Upper lobe of left lung (tissue), 6 donors: ENCODE results near the gene ARHGEF2. TPM values are rescaled to one million over a fixed set of nuclear protein-coding genes. Genes with fewer than 3 reads are reported as not detected.

ENCODE experiments used
- ATAC-seq, 2 donors: fragments of 200-7000 bp; cut with Tn5 transposase; one replicate each; pipeline ENCODE4 v1.9.1; 2022; ENCODE audit warnings: mild to moderate bottlenecking in 2 of 2, moderate library complexity in 2 of 2; ENCODE audit not compliant: low FRiP score in 2 of 2
- DNase-seq, 2 donors: peaks; one replicate each; pipeline ENCODE4 v3.0.0-alpha.2; 2019 to 2020
- H3K27ac ChIP-seq, 4 donors: fragments of 200-600 bp; sonication (generic); one replicate each; pipeline ENCODE4 v1.5.1; 2016 to 2019
- H3K27me3 ChIP-seq, 4 donors: fragments of 200-600 bp; sonication (generic); one replicate each; pipeline ENCODE4 v1.5.1; 2017 to 2019
- H3K36me3 ChIP-seq, 4 donors: fragments of 200-600 bp; sonication (generic); one replicate each; pipeline ENCODE4 v1.5.1; 2016 to 2019
- H3K4me1 ChIP-seq, 4 donors: fragments of 200-600 bp; sonication (generic); one replicate each; pipeline ENCODE4 v1.5.1; 2018 to 2019
- H3K4me3 ChIP-seq, 4 donors: fragments of 200-600 bp; sonication (generic); one replicate each; pipeline ENCODE4 v1.5.1; 2017 to 2019; ENCODE audit warnings: mild to moderate bottlenecking in 2 of 4, moderate library complexity in 1 of 4
- H3K9me3 ChIP-seq, 4 donors: fragments of 200-600 bp; sonication (generic); one replicate each; pipeline ENCODE4 v1.5.1; 2018 to 2019
- CTCF ChIP-seq, 6 experiments: fragments of 450-650 bp in 4 of 6; fragments of 200-600 bp in 2 of 6; sonication (generic) in 2 of 6; IDR thresholded peaks; one replicate each; pipeline ENCODE4 v1.5.1; 2016 to 2019; ENCODE audit warnings: antibody characterized with exemption in 6 of 6
- EP300 ChIP-seq, 4 donors: sonication (generic); formaldehyde crosslinking; IDR thresholded peaks; one replicate each; pipeline ENCODE4 v1.5.1; 2017; ENCODE audit warnings: antibody characterized with exemption in 4 of 4, control low read depth in 2 of 4
- POLR2A ChIP-seq, 4 donors: fragments of 450-650 bp; IDR thresholded peaks; one replicate each; pipeline ENCODE4 v1.5.1; 2016 to 2017; ENCODE audit warnings: antibody characterized with exemption in 4 of 4, mild to moderate bottlenecking in 2 of 4
- POLR2AphosphoS5 ChIP-seq, 2 donors: sonication (generic); formaldehyde crosslinking; IDR thresholded peaks; one replicate each; pipeline ENCODE4 v1.5.1; 2017; ENCODE audit warnings: antibody characterized with exemption in 2 of 2
- WGBS, 2 donors: methylation state at CpG; one replicate each; pipeline ENCODE4 v1.1.5; 2017 to 2018; 5-methylcytosine and 5-hydroxymethylcytosine counted together
- total RNA-seq, 6 donors: library from RNA; depleted of rRNA in 4 of 6; stranded (reverse); fragments of >200 nt in 4 of 6; gene quantifications; one replicate each; pipeline versions ENCODE4 v1.1.0 to v1.2.1, GENCODE V29; 2016 to 2021
- donor health status: DM: no; HTN: no; CAD: no; lungs with moderate emphysema.
- donor health status: DM: no; HTN: yes; CAD: no; lungs with severe emphysema.

The ARHGEF2 gene
- total RNA-seq, 6 donors from 2014 or later: 198 to 969 (median 229) TPM

GRCh38 chr1:155967341-155968050 is 10.9 kb downstream of the ARHGEF2 start:
- H3K9me3 ChIP-seq: no peaks in the 10 kb centered on the region
- WGBS, 2 donors: 20 to 21% methylated on average over 13 of the region's 13 CpGs
- peak overlapping the region in 2 of 4 donors; percentile 0 to 13 for H3K4me3 ChIP-seq
- no peaks in the 10 kb centered on the region for H3K27me3 ChIP-seq
- H3K27ac ChIP-seq: peak overlapping the region; percentile 71 to 99 (median 91)
- H3K36me3 ChIP-seq: peaks cover 22 to 67% (median 53%) of the 10 kb centered on the region in 4 donors
- DNase-seq: no peak
- H3K4me1 ChIP-seq: peaks cover 79 to 84% (median 81%) of the 10 kb centered on the region in 4 donors
- ATAC-seq: peak in 1 of 2 donors; percentile 35
- TF ChIP-seq POLR2A (IDR thresholded peaks at IDR 0.05): no peak
- TF ChIP-seq CTCF (IDR thresholded peaks at IDR 0.05): no peak
- TF ChIP-seq EP300 (IDR thresholded peaks at IDR 0.05): no peak
- peak; percentile 16 to 52 for TF ChIP-seq POLR2AphosphoS5 (IDR thresholded peaks at IDR 0.05)

GRCh38 chr1:155966750-155967149 is 11.6 kb downstream of the ARHGEF2 start:
- DNase-seq: no peak
- Histone ChIP-seq H3K4me3 (peak overlapping the region in 1 of 4 donors; percentile 13), H3K9me3 (no peaks in the 10 kb centered on the region), H3K4me1 (peaks cover 79 to 83% (median 81%) of the 10 kb centered on the region in 4 donors), H3K27me3 (no peaks in the 10 kb centered on the region), H3K27ac (peak overlapping the region; percentile 71 to 99 (median 91)), H3K36me3 (peaks cover 30 to 73% (median 60%) of the 10 kb centered on the region in 4 donors)
- TF ChIP-seq EP300 (IDR thresholded peaks at IDR 0.05): no peak
- TF ChIP-seq POLR2A (IDR thresholded peaks at IDR 0.05): no peak
- TF ChIP-seq CTCF (IDR thresholded peaks at IDR 0.05): no peak
- no peak for TF ChIP-seq POLR2AphosphoS5 (IDR thresholded peaks at IDR 0.05)
- ATAC-seq: no peak
- WGBS, 2 donors: 37 to 48% methylated on average over 7 of the region's 7 CpGs

- Histone ChIP-seq H3K27me3 (no peaks in the 10 kb centered on the region), H3K4me3 (no peak overlapping the region), H3K36me3 (peaks cover 30 to 79% (median 66%) of the 10 kb centered on the region in 4 donors), H3K9me3 (no peaks in the 10 kb centered on the region), H3K4me1 (peaks cover 73 to 80% (median 79%) of the 10 kb centered on the region in 4 donors), H3K27ac (peak overlapping the region; percentile 71 to 99 (median 91))
- no peak for ATAC-seq
- TF ChIP-seq EP300 (IDR thresholded peaks at IDR 0.05) (no peak), POLR2A (IDR thresholded peaks at IDR 0.05) (no peak), CTCF (IDR thresholded peaks at IDR 0.05) (peak in 2 of 6 experiments; percentile 11 to 20), POLR2AphosphoS5 (IDR thresholded peaks at IDR 0.05) (no peak)
- WGBS, 2 donors: 66 to 67% methylated on average over 9 of the region's 9 CpGs
- DNase-seq: no peak
These were observed 12.2 kb downstream of the ARHGEF2 start for GRCh38 chr1:155966135-155966534.

- H3K27ac ChIP-seq: peak overlapping the region in 2 of 4 donors; percentile 97 to 99
- 81 to 82% methylated on average over 7 of the region's 7 CpGs for whole genome bisulfite sequencing, 2 donors
These were observed 14.2 kb downstream of the ARHGEF2 start for GRCh38 chr1:155964193-155964592.

More at GRCh38 chr1:155964193-155964592, 14.2 kb downstream of the ARHGEF2 start:
- TF ChIP-seq CTCF (IDR thresholded peaks at IDR 0.05) (no peak), POLR2AphosphoS5 (IDR thresholded peaks at IDR 0.05) (no peak), EP300 (IDR thresholded peaks at IDR 0.05) (no peak), POLR2A (IDR thresholded peaks at IDR 0.05) (no peak)
- Histone ChIP-seq H3K9me3 (no peaks in the 10 kb centered on the region), H3K36me3 (peaks cover 43 to 94% (median 84%) of the 10 kb centered on the region in 4 donors), H3K4me1 (peaks cover 54 to 63% (median 60%) of the 10 kb centered on the region in 4 donors), H3K27me3 (no peaks in the 10 kb centered on the region), H3K4me3 (no peak overlapping the region)
- DNase-seq (no peak), ATAC-seq (no peak)
